HepG2 (cell line): Measurements from ENCODE around the gene MICALL2. TPM values are rescaled to one million over a fixed set of nuclear protein-coding genes. Genes with fewer than 3 reads are reported as not detected.

Experiments
- CC2D1A ChIP-seq: sonication (generic); formaldehyde crosslinking; IDR thresholded peaks from 2 replicates; pipeline ENCODE4 v1.8.1; 2023; ENCODE audit warnings: mild to moderate bottlenecking, missing genetic modification reagents
- CCDC6 ChIP-seq: sonication (generic); formaldehyde crosslinking; IDR thresholded peaks from 2 replicates; pipeline ENCODE4 v1.8.1; 2022; ENCODE audit warnings: mild to moderate bottlenecking, missing genetic modification reagents, moderate library complexity
- CREM ChIP-seq, 2 experiments: sonication (generic) in 1 of 2; formaldehyde crosslinking in 1 of 2; IDR thresholded peaks; 2 replicates each; pipeline versions ENCODE4 v1.4.0 to v1.6.1; 2016 to 2020; ENCODE audit warnings: antibody characterized with exemption in 1 of 2, mild to moderate bottlenecking in 1 of 2, missing genetic modification reagents in 1 of 2
- ESRRA ChIP-seq: sonication (generic); formaldehyde crosslinking; IDR thresholded peaks from 2 replicates; pipeline ENCODE4 v1.5.1; 2020; ENCODE audit warnings: mild to moderate bottlenecking, low read depth, missing genetic modification reagents
- FOXP4 ChIP-seq: sonication (generic); formaldehyde crosslinking; IDR thresholded peaks from 2 replicates; pipeline ENCODE4 v1.4.0; 2020; ENCODE audit warnings: missing genetic modification reagents
- GFI1 ChIP-seq: sonication (generic); formaldehyde crosslinking; IDR thresholded peaks from 2 replicates; pipeline ENCODE4 v1.5.0; 2020; ENCODE audit warnings: missing genetic modification reagents, mild to moderate bottlenecking, borderline replicate concordance
- HIVEP1 ChIP-seq: sonication (generic); formaldehyde crosslinking; IDR thresholded peaks from 2 replicates; pipeline ENCODE4 v1.4.0; 2020; ENCODE audit warnings: mild to moderate bottlenecking, missing genetic modification reagents
- HNRNPK ChIP-seq: fragments of 200-400 bp; formaldehyde crosslinking; IDR thresholded peaks from 2 replicates; pipeline ENCODE4 v1.6.1; 2018; ENCODE audit warnings: low read length, low read depth, moderate library complexity, mild to moderate bottlenecking; ENCODE audit not compliant: poor library complexity, severe bottlenecking
- HOXA9 ChIP-seq: sonication (generic); formaldehyde crosslinking; IDR thresholded peaks from 2 replicates; pipeline ENCODE4 v1.8.1; 2022; ENCODE audit warnings: missing genetic modification reagents, mild to moderate bottlenecking, moderate library complexity, borderline replicate concordance
- KDM3A ChIP-seq: IDR thresholded peaks from 2 replicates; pipeline ENCODE4 v1.6.1; 2018; ENCODE audit warnings: low read depth, missing compliant biosample characterization
- KMT2A ChIP-seq: sonication (generic); formaldehyde crosslinking; IDR thresholded peaks from 2 replicates; pipeline ENCODE4 v1.4.0; 2020; ENCODE audit warnings: missing genetic modification reagents
- MXD4 ChIP-seq: IDR thresholded peaks from 2 replicates; pipeline ENCODE4 v1.6.1; 2016; ENCODE audit warnings: mild to moderate bottlenecking, missing biosample characterization, missing genetic modification reagents
- NFKB2 ChIP-seq: sonication (generic); formaldehyde crosslinking; IDR thresholded peaks from 2 replicates; pipeline ENCODE4 v1.4.0; 2020; ENCODE audit warnings: missing genetic modification reagents, borderline replicate concordance
- PLSCR1 ChIP-seq: sonication (generic); formaldehyde crosslinking; IDR thresholded peaks from 2 replicates; pipeline ENCODE4 v1.5.0; 2020; ENCODE audit warnings: missing genetic modification reagents, mild to moderate bottlenecking, borderline replicate concordance
- RARA ChIP-seq: IDR thresholded peaks from 2 replicates; pipeline ENCODE4 v1.6.1; 2016; ENCODE audit warnings: missing genetic modification reagents, missing compliant biosample characterization
- RBM39 ChIP-seq: fragments of 200-400 bp; formaldehyde crosslinking; IDR thresholded peaks from one replicate; pipeline ENCODE4 v1.6.1; 2018; ENCODE audit warnings: antibody characterized with exemption, mild to moderate bottlenecking, low read depth, low read length; ENCODE audit not compliant: poor library complexity, severe bottlenecking
- RFX1 ChIP-seq: fragments of 450-650 bp; IDR thresholded peaks from 2 replicates; pipeline ENCODE4 v1.6.1; 2017
- RFX3 ChIP-seq: IDR thresholded peaks from 2 replicates; pipeline ENCODE4 v1.6.1; 2016; ENCODE audit warnings: missing biosample characterization, missing genetic modification reagents
- ZFP62 ChIP-seq: sonication (generic); formaldehyde crosslinking; IDR thresholded peaks from 2 replicates; pipeline ENCODE4 v1.4.0; 2020; ENCODE audit warnings: missing genetic modification reagents
- ZFY ChIP-seq: sonication (generic); formaldehyde crosslinking; IDR thresholded peaks from 2 replicates; pipeline ENCODE4 v1.4.0; 2020; ENCODE audit warnings: missing genetic modification reagents
- ZNF33B ChIP-seq: sonication (generic); formaldehyde crosslinking; IDR thresholded peaks from 2 replicates; pipeline ENCODE4 v1.5.1; 2020; ENCODE audit warnings: mild to moderate bottlenecking, missing genetic modification reagents
- ZNF510 ChIP-seq: sonication (generic); formaldehyde crosslinking; IDR thresholded peaks from 2 replicates; pipeline ENCODE4 v1.4.0; 2020; ENCODE audit warnings: low read depth, mild to moderate bottlenecking, missing genetic modification reagents
- ZNF790 ChIP-seq: sonication (generic); formaldehyde crosslinking; IDR thresholded peaks from 2 replicates; pipeline ENCODE4 v1.8.0; 2022; ENCODE audit warnings: missing genetic modification reagents, mild to moderate bottlenecking, borderline replicate concordance
- ZSCAN25 ChIP-seq: sonication (generic); formaldehyde crosslinking; IDR thresholded peaks from 2 replicates; pipeline ENCODE4 v1.8.0; 2022; ENCODE audit warnings: mild to moderate bottlenecking, missing genetic modification reagents
- polyA plus RNA-seq, 8 experiments: library from polyadenylated mRNA; depleted of rRNA in 3 of 8; stranded (reverse) in 7 of 8; unstranded in 1 of 8; fragments of >200 nt; fragmentation: Illumina TruSeq in 4 of 8; extraction: Trizol in 4 of 8; gene quantifications; 2 replicates each; pipeline versions ENCODE4 v1.2.1 to v1.2.3, GENCODE V29; 2011 to 2016; ENCODE audit warnings: low read depth in 4 of 8, missing spikeins in 1 of 8, mixed read lengths in 1 of 8; ENCODE audit not compliant: insufficient read depth in 1 of 8
- total RNA-seq, 5 experiments: library from RNA; depleted of rRNA; stranded (reverse); fragments of >200 nt; fragmentation: Illumina TruSeq; extraction: Trizol; gene quantifications; 2 replicates each; pipeline ENCODE4 v1.2.3, GENCODE V29; 2016; ENCODE audit warnings: low read depth in 1 of 5
- TF ChIP-seq, protein P1 (sequence below): sonication (generic); formaldehyde crosslinking; IDR thresholded peaks from 2 replicates; pipeline ENCODE4 v1.4.0; 2020; ENCODE audit warnings: missing genetic modification reagents; ENCODE audit errors: not compliant biosample characterization

Gene MICALL2
- total and polyA plus RNA-seq, 2 of the 13 experiments (the other 11 are each of a cell fraction or from before 2014, with no cell fraction given): 5.8 to 12.4 TPM

DNA sequence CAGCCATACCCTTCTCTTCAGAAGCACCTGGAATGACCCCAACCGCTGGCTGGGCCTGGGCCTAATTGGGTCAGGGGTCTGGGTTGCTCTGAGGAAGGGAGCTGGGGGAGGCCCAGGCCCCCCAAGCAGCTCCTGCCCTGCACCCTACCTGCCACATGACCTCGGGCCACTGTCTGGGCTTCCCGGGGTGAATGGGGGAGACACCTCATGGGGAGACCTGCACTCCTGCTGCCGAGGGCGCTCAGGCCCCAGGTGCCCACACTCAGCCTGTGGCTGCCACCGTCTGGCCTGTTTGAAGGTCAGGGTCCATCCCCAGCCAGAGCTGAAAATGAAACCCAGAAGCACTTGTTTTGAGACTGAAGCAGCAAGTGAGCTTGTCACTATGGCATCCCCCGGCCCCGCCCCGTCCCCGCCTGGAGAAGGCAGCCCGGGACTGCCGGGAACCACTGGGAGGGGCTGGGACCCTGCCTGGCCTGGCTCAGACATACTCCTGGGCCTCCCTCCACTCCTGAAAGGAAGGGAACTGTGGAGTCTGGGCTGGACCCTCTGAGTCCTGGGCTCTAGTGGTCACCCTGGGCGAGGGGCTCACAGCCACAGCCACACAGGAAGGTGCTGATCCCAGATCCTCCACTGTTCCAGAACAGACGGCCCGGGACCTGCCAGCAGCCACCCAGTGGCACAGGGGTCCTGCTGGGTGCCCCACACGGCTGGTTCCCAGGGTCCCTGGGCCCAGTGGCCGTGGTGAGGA, 7.4 kb upstream of the MICALL2 start (continued):
- TF ChIP-seq FOXP4 (CRISPR knock-in tag) (no peak), ZNF790 (CRISPR knock-in tag) (no peak), RFX3 (0 out of 2 replicates have a peak, but pooled peaks have one; percentile 37), ZNF510 (CRISPR knock-in tag) (0 out of 2 replicates have a peak, but pooled peaks have one; percentile 34), ESRRA (CRISPR knock-in tag) (0 out of 2 replicates have a peak, but pooled peaks have one; percentile 59), CC2D1A (CRISPR knock-in tag) (0 out of 2 replicates have a peak, but pooled peaks have one; percentile 18), KDM3A (CRISPR knock-in tag) (0 out of 2 replicates have a peak, but pooled peaks have one; percentile 26), HOXA9 (CRISPR knock-in tag) (no peak), MXD4 (CRISPR knock-in tag) (no peak), RARA (CRISPR knock-in tag) (no peak), CREM (IDR thresholded peaks at IDR 0.05) (no peak), CREM (CRISPR knock-in tag; IDR thresholded peaks at IDR 0.05) (no peak), ZFY (CRISPR knock-in tag) (peak; percentile 80), ZNF33B (CRISPR knock-in tag) (no peak), CCDC6 (no peak), RFX1 (peak; percentile 29; the same call in 1 of the 2 replicates), GFI1 (no peak; the same call in 1 of the 2 replicates), HNRNPK (no peak), ZSCAN25 (CRISPR knock-in tag) (peak; percentile 54; the same call in 1 of the 2 replicates), ZFP62 (CRISPR knock-in tag) (no peak), PLSCR1 (no peak), HIVEP1 (peak; percentile 67), RBM39 (no peak), KMT2A (CRISPR knock-in tag) (no peak), NFKB2 (CRISPR knock-in tag) (peak; percentile 55; the same call in 1 of the 2 replicates)
- TF ChIP-seq, protein P1, sequence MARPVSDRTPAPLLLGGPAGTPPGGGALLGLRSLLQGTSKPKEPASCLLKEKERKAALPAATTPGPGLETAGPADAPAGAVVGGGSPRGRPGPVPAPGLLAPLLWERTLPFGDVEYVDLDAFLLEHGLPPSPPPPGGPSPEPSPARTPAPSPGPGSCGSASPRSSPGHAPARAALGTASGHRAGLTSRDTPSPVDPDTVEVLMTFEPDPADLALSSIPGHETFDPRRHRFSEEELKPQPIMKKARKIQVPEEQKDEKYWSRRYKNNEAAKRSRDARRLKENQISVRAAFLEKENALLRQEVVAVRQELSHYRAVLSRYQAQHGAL (CRISPR knock-in tag): no peak
